BJ (cell line): ENCODE measurements around the gene SOX13. TPM values are rescaled to one million over a fixed set of nuclear protein-coding genes. Genes with fewer than 3 reads are reported as not detected.

Source experiments
- CTCF ChIA-PET: fragments of 350-600 bp; formaldehyde crosslinking; extraction: SDS; loops from one replicate; lab custom pipeline; 2021; ENCODE audit warnings: antibody characterized with exemption, inconsistent platforms; lab: Yijun Ruan, JAX
- POLR2A ChIA-PET: fragments of 300-600 bp; sonication (Branson Sonifier 250); formaldehyde crosslinking; extraction: SDS; loops from one replicate; lab custom pipeline; 2021; ENCODE audit warnings: antibody characterized with exemption; lab: Charles Lee
- DNase-seq: peaks from one replicate; pipeline ENCODE4 v3.0.0-alpha.2; 2011; ENCODE audit warnings: low read depth
- H3K27me3 ChIP-seq: 2 replicates; pipeline ENCODE4 v1.6.0; 2011; ENCODE audit warnings: low read length; ENCODE audit not compliant: control insufficient read depth, insufficient read depth
- H3K36me3 ChIP-seq: 2 replicates; pipeline ENCODE4 v1.5.1; 2011; ENCODE audit warnings: low read length; ENCODE audit not compliant: control insufficient read depth, insufficient read depth
- H3K4me3 ChIP-seq: 2 replicates; pipeline ENCODE4 v1.5.1; 2011; ENCODE audit warnings: low read depth, mild to moderate bottlenecking, control low read depth, low read length
- polyA plus RNA-seq: library from polyadenylated mRNA; depleted of rRNA; stranded (reverse); fragments of >200 nt; gene quantifications from 2 replicates; pipeline ENCODE4 v1.2.3, GENCODE V29; 2011
- TF ChIP-seq, protein P1 (sequence below): IDR thresholded peaks from 2 replicates; pipeline ENCODE4 v1.5.1; 2011; ENCODE audit warnings: low read depth, mild to moderate bottlenecking, control low read depth, inconsistent platforms, low read length, moderate library complexity; ENCODE audit not compliant: insufficient read depth

The SOX13 gene
- polyA plus RNA-seq, 1 experiment = 9.5 TPM

DNA sequence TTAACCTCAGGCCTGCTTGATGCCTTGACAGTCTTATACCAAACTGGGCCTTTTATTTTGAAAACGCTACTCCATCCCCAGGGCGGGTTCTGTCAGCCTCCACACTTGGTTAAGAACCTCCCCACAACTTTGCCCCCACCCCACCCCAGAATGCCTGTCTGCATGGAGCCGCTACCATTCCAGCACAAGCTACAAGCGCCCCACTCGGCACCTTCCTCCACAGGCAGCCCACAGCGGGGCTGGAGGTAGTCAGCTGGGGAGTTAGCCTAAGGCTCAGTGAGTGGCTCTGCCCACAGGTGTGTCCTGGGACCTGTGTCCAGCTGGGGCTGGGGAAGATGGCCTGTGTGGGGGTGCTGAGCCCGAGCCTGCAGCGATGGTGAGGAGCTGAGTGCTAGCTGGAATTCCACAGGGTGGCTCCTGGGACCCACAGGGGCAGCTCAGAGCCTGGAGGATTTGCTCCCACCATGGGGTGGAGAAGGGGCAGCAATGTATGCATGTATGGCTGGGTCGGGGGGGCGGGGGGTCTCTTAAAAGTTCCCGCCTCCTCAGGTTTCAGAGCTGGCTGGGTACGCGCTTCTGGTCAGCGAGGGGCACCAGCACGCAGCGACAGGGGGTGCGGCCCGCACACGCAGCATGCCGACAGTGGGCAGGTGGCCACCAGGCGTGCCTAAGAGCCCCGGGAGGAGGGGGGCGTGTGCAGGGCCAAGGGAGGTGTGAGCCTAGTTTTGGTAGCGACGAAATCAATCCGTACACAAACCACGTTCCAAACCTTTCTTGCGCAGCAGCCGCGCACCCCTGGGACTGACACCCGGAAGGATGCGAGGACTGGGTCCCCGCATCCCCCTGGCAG is 78.0 kb downstream of the SOX13 start:
- CTCF ChIA-PET = interaction anchor here (0.6 to 5.5 kb wide), 12 partner anchors 12 to 290 kb away, joined by 3 to 33 read pairs (median 6); no protein-coding TSS in a partner anchor
- H3K36me3 ChIP-seq = no peaks in the 10 kb centered on the region; the same call in 1 of the 2 replicates
- TF ChIP-seq, protein P1, sequence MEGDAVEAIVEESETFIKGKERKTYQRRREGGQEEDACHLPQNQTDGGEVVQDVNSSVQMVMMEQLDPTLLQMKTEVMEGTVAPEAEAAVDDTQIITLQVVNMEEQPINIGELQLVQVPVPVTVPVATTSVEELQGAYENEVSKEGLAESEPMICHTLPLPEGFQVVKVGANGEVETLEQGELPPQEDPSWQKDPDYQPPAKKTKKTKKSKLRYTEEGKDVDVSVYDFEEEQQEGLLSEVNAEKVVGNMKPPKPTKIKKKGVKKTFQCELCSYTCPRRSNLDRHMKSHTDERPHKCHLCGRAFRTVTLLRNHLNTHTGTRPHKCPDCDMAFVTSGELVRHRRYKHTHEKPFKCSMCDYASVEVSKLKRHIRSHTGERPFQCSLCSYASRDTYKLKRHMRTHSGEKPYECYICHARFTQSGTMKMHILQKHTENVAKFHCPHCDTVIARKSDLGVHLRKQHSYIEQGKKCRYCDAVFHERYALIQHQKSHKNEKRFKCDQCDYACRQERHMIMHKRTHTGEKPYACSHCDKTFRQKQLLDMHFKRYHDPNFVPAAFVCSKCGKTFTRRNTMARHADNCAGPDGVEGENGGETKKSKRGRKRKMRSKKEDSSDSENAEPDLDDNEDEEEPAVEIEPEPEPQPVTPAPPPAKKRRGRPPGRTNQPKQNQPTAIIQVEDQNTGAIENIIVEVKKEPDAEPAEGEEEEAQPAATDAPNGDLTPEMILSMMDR = no peak
- no peak for DNase-seq
- peak overlapping the region; percentile 73 for H3K4me3 ChIP-seq
- POLR2A ChIA-PET = interaction anchor here (0.6 kb wide), 1 partner anchor 722 kb away, joined by 25 read pairs; no protein-coding TSS in a partner anchor
- no peaks in the 10 kb centered on the region; the same call in 1 of the 2 replicates for H3K27me3 ChIP-seq

DNA sequence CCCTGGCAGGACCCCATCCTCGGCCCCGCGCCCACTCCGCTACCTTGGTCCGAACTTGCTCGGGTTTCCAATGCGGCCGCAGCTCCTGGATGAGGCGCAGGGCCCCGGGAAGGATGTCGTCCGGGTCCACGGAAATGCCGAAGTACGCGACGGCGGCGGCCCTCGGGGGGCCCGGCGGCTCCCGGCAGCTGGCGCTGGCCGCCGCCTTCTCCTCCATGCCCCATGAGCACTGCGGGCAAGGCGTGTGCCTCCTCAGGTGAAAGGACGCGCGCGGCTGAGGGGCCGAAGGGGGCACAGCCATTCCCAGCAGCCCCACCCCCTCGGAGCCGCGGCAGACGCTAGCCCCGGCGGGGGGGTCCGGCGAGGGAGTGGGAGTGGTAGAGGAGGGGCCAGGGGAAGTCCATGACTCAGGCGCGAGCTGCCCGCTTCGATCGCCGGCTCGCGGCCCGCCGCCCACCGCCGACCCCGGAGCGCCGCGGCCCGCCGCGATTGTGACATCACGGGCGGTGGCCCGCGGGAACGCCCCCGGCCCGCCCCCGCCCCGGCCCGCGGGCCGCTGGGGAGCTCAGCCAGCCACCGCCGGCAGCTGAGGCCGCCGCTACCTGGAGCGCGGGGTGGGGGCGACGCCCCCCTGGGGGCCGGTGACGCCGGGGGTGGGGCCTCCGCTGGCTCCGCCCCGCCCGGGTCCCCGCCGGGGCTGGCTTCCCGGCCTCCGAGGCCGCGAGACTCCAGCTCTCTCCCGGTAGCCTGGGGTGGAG is 78.8 kb downstream of the SOX13 start, which contains the start of gene ETNK2:
ETNK2 (minus strand) TSS at position 493 of the 758 bp plus-strand sequence; CDS start at position 301, 192 bp downstream.
- DNase-seq = no peak
- Histone ChIP-seq H3K27me3 (no peaks in the 10 kb centered on the region; the same call in 1 of the 2 replicates), H3K36me3 (no peaks in the 10 kb centered on the region; the same call in 1 of the 2 replicates), H3K4me3 (peak within 1 kb of the TSS; percentile 73)
- CTCF ChIA-PET = interaction anchor here (1.0 to 5.5 kb wide), 9 partner anchors 11 to 291 kb away, joined by 3 to 33 read pairs (median 9); no protein-coding TSS in a partner anchor
- POLR2A ChIA-PET = no interaction called here
- TF ChIP-seq, protein P1 = no peak

DNA sequence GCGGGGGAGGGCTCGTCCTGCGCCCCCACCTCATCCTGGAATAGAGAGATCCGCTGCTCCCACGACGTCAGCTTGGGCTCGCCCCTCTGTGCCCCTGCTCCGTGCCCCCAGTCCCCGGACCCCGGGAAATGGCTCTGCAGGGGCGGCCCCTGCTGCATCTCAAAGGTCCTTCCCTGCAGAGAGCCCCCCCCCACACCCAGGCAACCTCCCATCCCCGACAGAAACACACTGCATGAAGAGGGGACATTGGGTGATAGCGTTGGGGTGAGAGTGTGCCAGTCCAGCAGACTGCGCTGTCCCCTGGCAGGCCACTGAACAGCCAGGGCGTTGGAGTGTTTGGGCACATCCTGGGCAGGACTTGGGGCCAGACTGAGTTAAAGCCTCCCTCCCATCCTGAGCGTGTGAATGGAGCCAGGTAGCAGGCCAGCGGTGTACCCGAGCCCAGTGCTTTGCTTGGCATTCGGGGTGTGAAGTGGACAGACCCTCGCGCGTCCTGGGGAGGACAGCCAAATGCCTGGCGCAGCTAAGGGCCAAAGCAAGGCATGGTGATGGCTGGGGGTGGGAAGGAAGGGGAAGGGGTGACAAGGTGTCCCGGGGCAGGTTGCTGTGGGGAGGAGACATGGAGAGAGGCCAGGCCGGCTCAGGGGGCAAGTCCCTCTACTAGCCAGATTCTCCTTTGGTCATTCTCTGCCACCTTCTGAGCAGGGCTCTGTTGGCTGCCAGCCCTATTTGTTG is 79.6 kb downstream of the SOX13 start:
- no peak for DNase-seq

DNA sequence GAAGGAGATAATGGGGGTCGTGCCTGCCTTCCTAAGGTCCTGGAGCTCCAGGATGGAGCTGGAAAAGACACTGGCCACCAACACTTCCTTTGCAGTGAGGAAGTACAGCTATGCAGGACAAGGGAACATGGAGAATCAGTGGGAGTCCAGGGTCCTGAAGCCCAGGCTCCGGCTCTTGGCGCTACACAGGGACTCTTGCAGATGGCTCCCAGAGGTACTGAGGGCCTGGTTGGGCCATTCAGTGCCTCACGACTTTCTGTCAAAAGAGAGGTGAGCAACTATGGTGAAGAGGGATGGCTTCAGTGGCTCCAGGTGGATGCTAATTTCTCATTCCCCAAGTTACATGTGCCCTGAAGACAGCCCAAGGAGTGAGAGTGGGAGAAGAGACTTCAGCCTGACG is 80.8 kb downstream of the SOX13 start:
- CTCF ChIA-PET = interaction anchor here (3.2 to 5.1 kb wide), 3 partner anchors 10 to 283 kb away, joined by 11 to 33 read pairs (median 13); no protein-coding TSS in a partner anchor
- TF ChIP-seq, protein P1 = no peak

More for the DNA sequence above, 79.6 kb downstream of the SOX13 start:
- H3K4me3 ChIP-seq = peak overlapping the region; percentile 73
- POLR2A ChIA-PET = interaction anchor here (0.6 kb wide), 1 partner anchor 281 kb away, joined by 11 read pairs; no protein-coding TSS in a partner anchor
- TF ChIP-seq, protein P1 = no peak
- no peaks in the 10 kb centered on the region; the same call in 1 of the 2 replicates for H3K36me3 ChIP-seq
- no peaks in the 10 kb centered on the region; the same call in 1 of the 2 replicates for H3K27me3 ChIP-seq
- CTCF ChIA-PET = interaction anchor here (1.1 to 5.5 kb wide), 6 partner anchors 11 to 282 kb away, joined by 8 to 33 read pairs (median 12); no protein-coding TSS in a partner anchor

More for the DNA sequence above, 80.8 kb downstream of the SOX13 start:
- Histone ChIP-seq H3K4me3 (no peak overlapping the region), H3K36me3 (no peaks in the 10 kb centered on the region), H3K27me3 (no peaks in the 10 kb centered on the region; the same call in 1 of the 2 replicates)
- DNase-seq = no peak
- POLR2A ChIA-PET = no interaction called here
